Measurements from ENCODE around the gene CYBRD1.

The CYBRD1 gene

GRCh38 chr2:171575606-171576005, 53.3 kb downstream of the CYBRD1 start:
- TF ChIP-seq REST (IDR thresholded peaks at IDR 0.05; ENCODE audit: insufficient replicate concordance, low read depth) (no peak), POLR2AphosphoS5 (IDR thresholded peaks at IDR 0.05; ENCODE audit: low read depth) (no peak), GABPA (IDR thresholded peaks at IDR 0.05; ENCODE audit: low read depth) (no peak), SPI1 (IDR thresholded peaks at IDR 0.05; ENCODE audit: borderline replicate concordance, low read depth) (no peak)
- TF ChIP-seq, protein P1, sequence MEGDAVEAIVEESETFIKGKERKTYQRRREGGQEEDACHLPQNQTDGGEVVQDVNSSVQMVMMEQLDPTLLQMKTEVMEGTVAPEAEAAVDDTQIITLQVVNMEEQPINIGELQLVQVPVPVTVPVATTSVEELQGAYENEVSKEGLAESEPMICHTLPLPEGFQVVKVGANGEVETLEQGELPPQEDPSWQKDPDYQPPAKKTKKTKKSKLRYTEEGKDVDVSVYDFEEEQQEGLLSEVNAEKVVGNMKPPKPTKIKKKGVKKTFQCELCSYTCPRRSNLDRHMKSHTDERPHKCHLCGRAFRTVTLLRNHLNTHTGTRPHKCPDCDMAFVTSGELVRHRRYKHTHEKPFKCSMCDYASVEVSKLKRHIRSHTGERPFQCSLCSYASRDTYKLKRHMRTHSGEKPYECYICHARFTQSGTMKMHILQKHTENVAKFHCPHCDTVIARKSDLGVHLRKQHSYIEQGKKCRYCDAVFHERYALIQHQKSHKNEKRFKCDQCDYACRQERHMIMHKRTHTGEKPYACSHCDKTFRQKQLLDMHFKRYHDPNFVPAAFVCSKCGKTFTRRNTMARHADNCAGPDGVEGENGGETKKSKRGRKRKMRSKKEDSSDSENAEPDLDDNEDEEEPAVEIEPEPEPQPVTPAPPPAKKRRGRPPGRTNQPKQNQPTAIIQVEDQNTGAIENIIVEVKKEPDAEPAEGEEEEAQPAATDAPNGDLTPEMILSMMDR (IDR thresholded peaks at IDR 0.05; ENCODE audit: insufficient read depth, low read length): no peak
- Histone ChIP-seq H3K27me3 (ENCODE audit: insufficient read depth, poor library complexity, severe bottlenecking) (no peaks in the 10 kb centered on the region), H3K4me3 (replicated peaks; ENCODE audit: insufficient read depth, low read length) (no peak overlapping the region), H3K27ac (replicated peaks) (no peak overlapping the region)
- no peak for DNase-seq (ENCODE audit: low read depth in 1 of 2, low spot score in 1 of 2)

DNA sequence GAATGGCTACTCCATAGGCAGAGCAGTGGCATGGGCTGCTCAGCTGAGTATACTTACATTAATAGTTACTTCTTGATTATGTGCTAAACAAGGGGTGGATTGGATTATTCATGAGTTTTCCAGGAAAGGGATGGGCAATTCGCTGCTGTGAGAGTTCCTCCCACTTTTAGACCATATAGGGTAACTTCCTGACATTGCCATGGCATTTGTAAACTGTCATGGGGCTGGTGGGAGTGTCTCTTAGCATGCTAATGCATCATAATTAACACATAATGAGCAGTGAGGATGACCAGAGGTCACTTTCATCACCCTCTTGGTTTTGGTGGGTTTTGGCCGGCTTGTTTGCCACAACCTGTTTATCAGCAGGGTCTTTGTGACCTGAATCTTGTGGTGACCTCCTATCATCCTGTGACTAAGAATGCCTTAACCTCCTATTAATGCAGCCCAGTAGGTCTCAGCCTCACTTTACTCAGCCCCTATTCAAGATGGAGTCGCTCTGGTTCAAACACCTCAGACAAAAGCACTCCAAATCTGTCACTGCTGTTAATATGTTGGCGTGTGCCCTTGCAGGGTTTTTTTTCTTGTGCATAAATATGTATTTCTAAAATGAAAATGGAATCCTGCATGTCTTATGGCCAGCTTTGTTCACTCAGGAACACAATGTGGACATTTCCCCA, 56.0 kb downstream of the CYBRD1 start:
- no peak for DNase-seq (ENCODE audit: low read depth in 1 of 2, low spot score in 1 of 2)
- no peak overlapping the region for H3K27ac ChIP-seq (replicated peaks)
- no peak for TF ChIP-seq GABPA (IDR thresholded peaks at IDR 0.05; ENCODE audit: low read depth)
- no peak for TF ChIP-seq SPI1 (IDR thresholded peaks at IDR 0.05; ENCODE audit: borderline replicate concordance, low read depth)
- no peak for TF ChIP-seq POLR2AphosphoS5 (IDR thresholded peaks at IDR 0.05; ENCODE audit: low read depth)
- TF ChIP-seq REST (IDR thresholded peaks at IDR 0.05; ENCODE audit: insufficient replicate concordance, low read depth): no peak
- TF ChIP-seq, protein P1 (IDR thresholded peaks at IDR 0.05; ENCODE audit: insufficient read depth, low read length): no peak
- H3K27me3 ChIP-seq (ENCODE audit: insufficient read depth, poor library complexity, severe bottlenecking): no peaks in the 10 kb centered on the region
- H3K4me3 ChIP-seq (replicated peaks; ENCODE audit: insufficient read depth, low read length): no peak overlapping the region

GRCh38 chr2:171579481-171579880, 57.2 kb downstream of the CYBRD1 start:
- H3K4me3 ChIP-seq (replicated peaks; ENCODE audit: insufficient read depth, low read length): no peak overlapping the region
- no peaks in the 10 kb centered on the region for H3K27me3 ChIP-seq (ENCODE audit: insufficient read depth, poor library complexity, severe bottlenecking)
- no peak for DNase-seq (ENCODE audit: low read depth in 1 of 2, low spot score in 1 of 2)

More at GRCh38 chr2:171579481-171579880, 57.2 kb downstream of the CYBRD1 start:
- H3K27ac ChIP-seq (replicated peaks): no peak overlapping the region
- TF ChIP-seq REST (IDR thresholded peaks at IDR 0.05; ENCODE audit: insufficient replicate concordance, low read depth) (no peak), GABPA (IDR thresholded peaks at IDR 0.05; ENCODE audit: low read depth) (no peak), POLR2AphosphoS5 (IDR thresholded peaks at IDR 0.05; ENCODE audit: low read depth) (no peak), SPI1 (IDR thresholded peaks at IDR 0.05; ENCODE audit: borderline replicate concordance, low read depth) (no peak)
- TF ChIP-seq, protein P1 (IDR thresholded peaks at IDR 0.05; ENCODE audit: insufficient read depth, low read length): no peak

All from HL-60 (cell line).